Stimulated activated CD4-positive, alpha-beta T cell treated with anti-CD3 and anti-CD28 coated beads, Interleukin-1b, Interleukin-23, amount 100 ng/mL, for 1 hour (primary cell): ENCODE data around the gene LGALS9B.
"Not testable (repeated sequence)": the region's sequence is repeated elsewhere in the genome, so short reads cannot be mapped to it uniquely, and the experiment has no call there.

ENCODE experiments used
- DNase-seq, 2 donors: peaks; one replicate each; pipeline ENCODE4 v3.0.0-alpha.2; 2020; ENCODE audit warnings: low read depth in 2 of 2

The LGALS9B gene

DNA sequence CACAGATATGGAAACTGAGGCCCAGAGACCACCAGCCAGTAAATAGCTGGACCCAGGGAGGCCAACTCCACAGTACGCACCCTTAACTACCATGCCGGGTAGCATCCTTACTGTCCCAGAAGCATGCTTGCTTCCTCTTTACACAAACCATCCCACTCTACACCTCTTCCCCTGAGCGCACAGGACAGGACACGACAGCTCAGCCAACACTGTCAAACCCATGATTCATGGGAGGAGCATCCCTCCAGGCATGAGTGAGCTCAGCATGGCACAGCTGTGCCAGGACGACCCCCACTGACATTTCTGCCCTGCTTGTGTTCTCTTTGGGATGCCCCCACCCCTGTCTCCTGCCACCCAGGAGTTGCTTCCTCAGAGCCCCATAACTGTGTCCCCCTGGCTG is 340 bp downstream of the LGALS9B start:
- not testable (repeated sequence) for DNase-seq

- DNase-seq, result not testable (repeated sequence)
These were observed 786 bp downstream of the LGALS9B start for GRCh38 chr17:20466553-20466952.

- not testable (repeated sequence) for DNase-seq
These were observed 1.8 kb downstream of the LGALS9B start for GRCh38 chr17:20465535-20465934.

DNA sequence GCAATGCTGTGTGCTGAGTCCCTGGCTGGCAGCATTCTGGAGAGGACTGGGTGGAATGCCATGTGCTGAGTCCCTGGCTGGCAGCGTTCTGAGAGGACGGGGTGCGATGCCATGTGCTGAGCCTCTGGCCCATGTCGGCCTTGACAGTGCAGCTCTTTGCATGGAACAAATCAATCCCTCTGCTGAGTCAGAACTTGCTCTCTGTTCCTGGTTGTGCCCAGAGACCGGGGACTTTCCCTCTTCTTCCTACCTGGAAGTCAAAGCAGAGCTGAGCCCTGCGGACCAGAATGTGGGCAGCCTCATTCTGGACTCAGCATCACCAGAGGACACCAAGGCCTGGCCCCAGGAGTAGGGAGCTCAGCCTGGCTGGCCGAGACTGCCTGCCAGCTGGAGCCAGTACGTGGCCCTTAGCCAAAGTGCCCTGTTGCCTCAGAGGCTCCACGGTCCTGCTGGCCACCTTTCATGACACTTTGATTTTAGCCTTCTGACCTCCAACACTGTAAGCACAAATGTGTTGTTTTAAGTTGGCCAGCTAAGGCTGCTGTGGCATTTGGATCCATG is 2.4 kb downstream of the LGALS9B start:
- not testable (repeated sequence) for DNase-seq

- not testable (repeated sequence) for DNase-seq
These were observed 5.2 kb downstream of the LGALS9B start for GRCh38 chr17:20462158-20462557.

GRCh38 chr17:20457848-20458381 is 9.4 kb downstream of the LGALS9B start:
- not testable (repeated sequence) for DNase-seq

- DNase-seq, result not testable (repeated sequence)
These were observed 12.2 kb downstream of the LGALS9B start for GRCh38 chr17:20455106-20455505.

GRCh38 chr17:20453820-20454434 is 13.4 kb downstream of the LGALS9B start:
- not testable (repeated sequence) for DNase-seq

DNA sequence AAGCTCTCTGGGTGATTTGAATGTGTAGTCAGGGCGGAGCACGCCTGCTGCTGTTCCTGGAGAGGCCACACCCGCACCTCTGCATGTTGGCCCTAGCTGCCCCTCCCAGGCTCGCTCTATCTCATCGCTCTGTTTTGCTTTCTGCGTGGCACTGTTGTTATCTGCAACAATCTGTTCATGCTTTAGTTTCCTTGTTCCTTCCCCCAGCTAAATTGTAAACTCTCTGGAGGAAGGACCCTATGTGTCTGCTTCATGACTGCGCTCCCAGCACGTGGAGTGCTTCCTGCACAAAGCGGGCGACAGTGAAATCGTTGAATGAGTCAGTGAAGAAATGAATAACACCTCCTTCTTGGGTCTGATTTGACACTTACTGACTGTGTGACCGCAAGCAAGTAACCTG is 16.5 kb downstream of the LGALS9B start:
- DNase-seq, result not testable (repeated sequence)

GRCh38 chr17:20447534-20448321 is 19.6 kb downstream of the LGALS9B start:
- DNase-seq, result not testable (repeated sequence)

- not testable (repeated sequence) for DNase-seq
These were observed 20.4 kb downstream of the LGALS9B start for GRCh38 chr17:20446895-20447294.

DNA sequence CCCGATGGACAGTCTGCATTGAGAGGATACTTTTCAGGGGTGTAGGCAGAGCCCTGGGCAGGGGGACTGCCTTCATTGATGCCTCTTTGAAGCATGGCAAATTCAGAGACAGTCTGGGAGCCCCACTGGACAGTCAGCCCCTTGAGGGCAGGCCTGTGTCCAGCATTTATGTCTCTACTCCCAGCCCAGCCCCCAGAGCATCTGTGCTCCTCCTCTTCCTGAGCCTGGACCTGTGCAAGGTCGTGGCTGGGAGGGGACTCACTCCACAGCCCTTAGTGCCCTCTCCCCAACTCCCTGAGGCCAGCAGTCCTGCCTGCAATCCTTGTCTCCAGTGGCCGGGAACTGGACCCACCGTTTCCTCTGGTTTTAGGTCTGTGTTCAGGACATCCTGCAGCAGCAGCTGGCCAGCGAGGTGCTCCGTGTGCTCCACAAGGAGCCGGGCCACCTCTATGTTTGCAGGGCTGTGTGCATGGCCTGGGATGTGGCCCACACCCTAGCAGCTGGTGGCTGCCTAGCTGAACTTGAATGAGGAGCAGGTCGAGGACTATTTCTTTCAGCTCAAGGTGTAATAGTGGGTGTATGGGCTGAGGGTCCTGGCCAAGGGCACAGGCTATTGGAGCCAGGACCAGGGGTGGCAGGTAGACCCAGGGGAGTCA is 22.6 kb downstream of the LGALS9B start:
- not testable (repeated sequence) for DNase-seq

DNA sequence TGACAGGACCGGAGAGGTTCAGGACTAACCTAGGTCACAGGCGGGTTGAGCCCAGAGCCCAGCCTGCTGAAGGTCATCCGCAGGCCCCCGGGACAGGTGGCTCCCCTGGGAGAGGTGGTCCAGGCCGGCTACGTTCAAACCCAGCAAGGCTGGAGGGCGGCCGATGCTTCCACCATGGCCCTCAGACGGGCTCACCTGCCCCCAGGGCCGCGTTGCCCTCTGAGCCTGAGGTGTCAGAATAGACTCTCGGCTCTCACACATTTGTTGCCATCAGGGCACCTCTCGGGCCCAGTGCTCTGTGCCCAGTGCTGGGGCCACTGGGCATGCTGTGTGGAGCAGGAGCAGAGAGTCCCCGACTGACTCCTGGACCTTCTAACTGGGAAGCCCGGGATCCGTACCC is 23.2 kb downstream of the LGALS9B start:
- not testable (repeated sequence) for DNase-seq

- DNase-seq, result not testable (repeated sequence)
These were observed 23.7 kb downstream of the LGALS9B start for GRCh38 chr17:20443632-20444031.

GRCh38 chr17:20440665-20441064 is 26.7 kb downstream of the LGALS9B start:
- DNase-seq, result not testable (repeated sequence)

DNA sequence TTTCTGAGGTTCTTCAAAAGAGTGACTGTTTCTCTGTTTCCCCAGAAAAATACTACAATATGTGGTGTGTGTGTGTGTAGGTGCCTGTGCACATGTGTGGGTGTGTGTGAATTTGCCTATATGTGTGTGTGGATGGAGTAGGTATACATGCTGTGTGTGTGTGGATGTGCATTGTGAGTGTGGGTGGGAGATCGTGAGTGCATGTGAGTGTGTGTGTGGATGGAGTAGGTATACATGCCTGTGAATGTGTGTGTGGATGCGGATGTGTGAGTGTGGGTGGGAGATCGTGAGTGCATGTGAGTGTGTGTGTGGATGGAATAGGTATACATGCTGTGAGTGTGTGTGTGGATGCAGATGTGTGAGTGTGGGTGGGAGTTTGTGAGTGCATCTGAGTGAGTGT is 32.2 kb downstream of the LGALS9B start:
- not testable (repeated sequence) for DNase-seq

DNA sequence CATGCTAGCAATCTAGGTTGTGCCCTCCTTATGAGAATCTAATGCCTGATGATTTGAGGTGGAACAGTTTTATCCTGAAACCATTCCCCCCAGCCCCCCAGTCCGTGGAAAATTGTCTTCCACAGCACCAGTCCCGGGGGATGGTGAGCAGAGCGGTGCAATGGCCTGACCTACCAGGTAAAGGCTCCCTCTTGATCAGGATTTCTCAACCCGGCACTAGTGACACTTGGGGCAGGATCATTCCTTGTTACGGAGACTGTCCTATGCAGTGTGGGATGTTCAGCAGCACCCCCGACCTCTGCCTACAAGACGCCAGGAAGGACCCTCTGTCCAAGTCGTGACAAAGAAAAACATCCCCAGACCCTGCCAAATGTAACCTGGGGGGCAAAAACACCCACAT is 34.0 kb downstream of the LGALS9B start:
- not testable (repeated sequence) for DNase-seq

- not testable (repeated sequence) for DNase-seq
These were observed 40.1 kb downstream of the LGALS9B start for GRCh38 chr17:20427264-20427663.

- not testable (repeated sequence) for DNase-seq
These were observed 44.5 kb downstream of the LGALS9B start for GRCh38 chr17:20422826-20423225.

DNA sequence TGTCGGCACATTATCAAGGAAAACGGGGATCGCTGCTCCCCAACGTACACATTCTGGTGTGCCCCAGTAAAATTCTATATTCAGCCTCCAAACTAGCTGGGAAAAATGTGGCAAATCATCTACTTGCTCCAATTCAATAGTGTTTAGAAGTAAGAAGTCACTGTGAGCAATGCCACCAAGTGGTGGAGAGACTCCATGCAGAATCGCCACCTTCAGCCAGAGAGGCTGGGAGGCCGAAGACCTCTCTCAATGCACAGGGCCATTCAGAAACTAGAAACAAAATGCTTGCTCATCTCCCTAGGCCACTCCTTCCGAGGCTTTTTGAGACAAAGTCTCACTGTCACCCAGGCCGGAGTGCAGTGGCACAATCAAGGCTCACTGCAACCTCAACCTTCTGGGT is 48.5 kb downstream of the LGALS9B start:
- not testable (repeated sequence) for DNase-seq

DNA sequence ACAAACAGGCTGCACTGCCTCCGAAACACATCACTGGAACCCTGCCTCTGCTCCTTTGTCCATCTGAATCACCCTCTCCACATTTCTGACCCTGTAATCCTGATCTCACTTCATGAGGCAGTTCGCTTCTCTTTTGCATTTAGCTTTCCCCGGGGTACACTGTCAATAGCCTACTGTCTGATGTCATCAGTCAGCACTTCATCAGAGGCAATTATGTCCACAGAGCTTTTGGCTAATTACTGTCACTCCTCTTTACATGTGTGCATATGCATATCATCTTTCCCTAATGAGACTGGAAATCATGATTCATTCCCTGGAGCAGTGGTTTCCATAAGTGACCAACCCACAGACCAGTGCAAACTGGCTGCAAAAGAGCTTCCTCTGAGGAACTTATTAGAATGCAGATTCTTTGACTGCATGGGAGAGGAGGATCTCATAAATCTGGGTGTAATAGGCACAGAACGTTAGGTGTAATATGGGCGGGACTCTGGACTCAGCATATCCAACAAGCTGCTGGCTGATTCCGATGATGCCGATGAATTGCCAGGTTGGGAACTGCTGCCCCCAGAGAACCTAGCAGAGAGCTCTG is 49.8 kb downstream of the LGALS9B start:
- DNase-seq, result not testable (repeated sequence)
